Hippocampal formation (tissue), 2 donors: ENCODE data around the gene ORAI3.
A peak's percentile ranks its signal among the peaks of the same experiment; 100 is the strongest.

Experiments
- DNase-seq, 2 donors: peaks; one replicate each; lab custom pipeline; 2025; lab: John Stamatoyannopoulos, UW

ORAI3 gene

DNA sequence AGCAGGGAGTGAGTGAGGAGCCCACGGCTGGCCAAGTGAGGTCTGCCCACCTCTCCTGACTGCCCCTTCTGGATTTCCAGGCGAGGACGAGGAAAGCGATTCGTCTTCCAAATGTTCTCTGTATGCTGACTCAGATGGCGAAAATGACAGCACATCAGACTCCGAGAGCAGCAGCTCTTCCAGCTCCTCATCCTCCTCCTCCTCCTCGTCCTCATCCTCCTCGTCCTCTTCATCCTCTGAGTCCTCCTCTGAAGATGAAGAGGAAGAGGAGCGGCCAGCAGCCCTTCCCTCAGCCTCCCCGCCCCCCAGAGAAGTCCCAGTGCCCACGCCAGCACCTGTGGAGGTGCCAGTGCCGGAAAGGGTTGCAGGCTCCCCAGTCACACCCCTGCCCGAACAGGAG lies 22.4 kb downstream of the ORAI3 start:
- no peak for DNase-seq

DNA sequence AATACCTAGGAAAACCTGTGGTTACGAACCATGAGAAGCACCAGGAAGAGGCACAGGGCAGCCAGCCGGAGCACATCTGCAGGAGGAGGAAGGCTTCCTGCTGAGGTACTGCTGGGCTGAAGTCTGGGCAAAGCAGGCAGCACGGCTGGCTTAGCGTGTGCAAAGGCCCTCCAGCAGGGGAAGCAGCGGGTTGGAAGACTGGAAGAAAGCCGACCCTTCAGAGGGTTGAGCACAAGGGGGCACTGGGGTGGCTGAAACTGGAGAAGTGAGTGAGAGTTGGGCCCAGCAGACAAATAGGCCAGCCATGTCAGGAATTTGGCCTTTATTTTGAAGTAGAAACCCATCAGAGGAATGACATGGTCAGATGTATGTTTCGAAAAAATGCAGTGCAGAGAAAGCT lies 24.0 kb downstream of the ORAI3 start:
- DNase-seq: no peak

DNA sequence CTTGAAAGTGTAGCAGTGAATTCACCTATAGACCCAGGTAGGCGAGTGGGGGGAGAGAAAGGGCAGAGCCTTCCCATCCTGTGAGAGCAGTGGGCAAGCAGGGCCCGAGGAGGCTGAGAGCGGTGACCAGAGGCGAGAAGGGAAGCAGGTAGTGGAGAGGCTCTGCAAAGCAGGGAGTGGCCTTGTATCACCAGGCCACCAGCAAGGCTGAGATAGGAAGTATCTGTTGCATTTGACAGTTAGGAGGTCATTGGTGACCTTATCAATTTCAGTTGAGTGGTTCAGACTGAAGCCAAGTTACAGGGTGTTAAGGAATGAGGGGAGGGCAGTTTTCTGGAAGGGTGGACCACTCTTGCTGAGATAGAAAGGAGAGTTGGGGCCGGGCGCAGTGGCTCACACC lies 25.5 kb downstream of the ORAI3 start:
- no peak for DNase-seq

- no peak for DNase-seq
Measured at GRCh38 chr16:30976486-30976885, 27.6 kb downstream of the ORAI3 start.

- no peak for DNase-seq
Measured at GRCh38 chr16:30977502-30977901, 28.6 kb downstream of the ORAI3 start.

DNA sequence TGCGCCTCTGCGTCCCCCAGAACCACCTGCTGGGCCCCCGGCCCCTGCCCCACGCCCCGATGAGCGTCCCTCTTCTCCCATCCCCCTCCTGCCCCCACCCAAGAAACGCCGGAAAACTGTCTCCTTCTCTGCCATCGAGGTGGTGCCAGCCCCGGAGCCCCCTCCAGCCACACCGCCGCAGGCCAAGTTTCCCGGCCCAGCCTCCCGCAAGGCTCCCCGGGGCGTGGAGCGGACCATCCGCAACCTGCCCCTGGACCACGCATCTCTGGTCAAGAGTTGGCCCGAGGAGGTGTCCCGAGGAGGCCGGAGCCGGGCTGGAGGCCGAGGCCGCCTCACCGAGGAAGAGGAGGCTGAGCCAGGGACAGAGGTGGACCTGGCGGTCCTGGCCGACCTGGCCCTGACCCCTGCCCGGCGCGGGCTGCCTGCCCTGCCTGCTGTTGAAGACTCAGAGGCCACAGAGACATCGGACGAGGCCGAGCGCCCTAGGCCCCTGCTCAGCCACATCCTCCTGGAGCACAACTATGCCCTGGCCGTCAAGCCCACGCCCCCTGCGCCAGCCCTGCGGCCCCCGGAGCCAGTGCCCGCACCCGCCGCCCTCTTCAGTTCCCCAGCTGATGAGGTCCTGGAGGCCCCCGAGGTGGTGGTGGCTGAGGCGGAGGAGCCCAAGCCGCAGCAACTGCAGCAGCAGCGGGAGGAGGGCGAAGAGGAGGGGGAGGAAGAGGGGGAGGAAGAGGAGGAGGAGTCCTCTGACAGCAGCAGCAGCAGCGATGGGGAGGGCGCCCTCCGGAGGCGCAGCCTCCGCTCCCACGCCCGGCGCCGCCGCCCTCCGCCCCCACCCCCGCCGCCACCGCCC lies 30.5 kb downstream of the ORAI3 start:
- DNase-seq: no peak

DNA sequence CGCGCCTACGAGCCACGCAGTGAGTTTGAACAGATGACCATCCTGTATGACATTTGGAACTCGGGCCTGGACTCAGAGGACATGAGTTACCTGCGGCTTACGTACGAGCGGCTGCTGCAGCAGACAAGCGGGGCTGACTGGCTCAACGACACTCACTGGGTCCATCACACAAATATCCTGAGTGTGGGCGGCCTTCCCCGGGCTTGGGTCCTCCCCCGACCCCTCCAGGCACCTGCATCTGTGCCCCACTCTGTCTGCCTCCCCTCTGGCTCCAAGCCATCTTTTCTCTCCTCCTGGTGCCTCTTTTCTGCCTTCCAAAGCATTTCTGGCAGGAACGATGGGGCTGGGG lies 31.1 kb downstream of the ORAI3 start:
- no peak for DNase-seq

- DNase-seq: no peak
Measured at GRCh38 chr16:30980434-30980833, 31.6 kb downstream of the ORAI3 start.

DNA sequence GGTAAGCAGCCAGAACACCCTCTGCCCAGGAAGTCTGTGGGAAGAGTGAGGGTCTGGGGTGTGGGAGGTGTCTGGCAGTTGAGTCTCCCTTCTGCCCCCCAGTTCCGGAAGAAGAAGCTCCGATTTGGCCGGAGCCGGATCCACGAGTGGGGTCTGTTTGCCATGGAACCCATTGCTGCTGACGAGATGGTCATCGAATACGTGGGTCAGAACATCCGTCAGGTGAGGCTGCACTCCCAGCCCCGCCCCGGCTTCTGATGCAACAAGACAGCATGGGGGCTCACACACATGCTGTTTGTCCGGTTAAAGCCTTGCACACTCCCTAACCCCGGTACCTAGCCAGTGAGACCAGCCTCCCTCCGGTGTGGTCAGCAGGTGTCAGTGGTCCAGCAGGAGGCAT lies 32.1 kb downstream of the ORAI3 start:
- DNase-seq: no peak

DNA sequence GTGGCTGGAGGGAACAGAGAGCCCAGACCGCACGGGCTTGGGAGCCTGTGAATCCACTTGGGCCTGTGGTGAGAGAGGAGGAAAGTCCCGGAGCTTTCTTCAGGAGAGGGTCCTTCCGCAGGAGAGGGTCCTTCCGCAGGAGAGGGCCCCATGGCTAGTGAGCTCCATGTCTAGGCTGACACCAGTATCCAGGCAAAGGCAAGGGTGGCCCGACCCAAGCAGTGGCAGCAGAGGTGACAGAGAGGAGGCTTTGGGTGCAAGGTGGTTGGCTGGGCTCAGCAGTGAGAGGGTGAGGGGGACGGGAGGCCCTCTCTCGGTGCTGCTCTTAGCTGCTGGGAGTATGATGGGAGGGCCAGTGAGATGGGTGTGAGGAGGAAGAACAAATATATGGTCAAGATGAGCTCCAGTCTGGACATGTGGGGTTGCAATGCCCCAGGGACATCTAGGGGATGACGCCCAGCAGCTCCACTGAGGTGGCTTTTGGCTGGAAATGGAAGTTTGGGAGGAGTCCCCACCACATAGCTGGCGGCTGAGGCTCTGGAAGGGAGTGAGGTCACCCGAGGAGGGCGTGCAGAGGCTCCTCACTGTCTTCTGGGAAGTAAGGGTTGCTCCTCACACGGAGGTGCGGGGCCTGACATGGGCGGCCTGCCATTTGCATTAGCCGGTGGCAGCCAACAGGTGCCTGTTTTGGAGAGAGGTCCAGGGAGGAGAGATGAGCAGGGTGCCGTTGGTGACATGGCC lies 33.9 kb downstream of the ORAI3 start:
- no peak for DNase-seq

DNA sequence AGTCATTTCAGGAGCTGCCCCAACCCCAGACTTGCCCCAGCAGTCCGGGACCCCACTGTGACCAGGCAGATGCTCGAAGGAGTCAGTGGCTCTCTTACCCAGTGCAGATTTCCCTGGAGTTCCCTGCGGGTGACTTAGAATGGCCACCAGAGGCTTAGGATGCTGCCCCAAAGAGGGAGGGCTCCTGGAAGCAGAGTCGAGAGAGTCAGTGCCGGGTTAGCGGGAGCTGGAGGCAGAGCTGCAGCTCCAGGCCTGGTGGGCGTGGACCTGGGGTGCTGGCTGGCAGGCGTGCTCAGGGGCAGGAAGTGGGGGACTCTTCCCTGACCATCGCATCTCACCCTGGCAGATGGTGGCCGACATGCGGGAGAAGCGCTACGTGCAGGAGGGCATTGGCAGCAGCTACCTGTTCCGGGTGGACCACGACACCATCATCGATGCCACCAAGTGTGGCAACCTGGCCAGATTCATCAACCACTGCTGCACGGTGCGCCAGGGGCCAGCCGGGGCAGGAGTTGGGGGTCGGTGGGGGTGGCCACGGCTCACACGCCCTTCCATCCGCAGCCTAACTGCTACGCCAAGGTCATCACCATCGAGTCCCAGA lies 34.5 kb downstream of the ORAI3 start:
- DNase-seq: no peak

DNA sequence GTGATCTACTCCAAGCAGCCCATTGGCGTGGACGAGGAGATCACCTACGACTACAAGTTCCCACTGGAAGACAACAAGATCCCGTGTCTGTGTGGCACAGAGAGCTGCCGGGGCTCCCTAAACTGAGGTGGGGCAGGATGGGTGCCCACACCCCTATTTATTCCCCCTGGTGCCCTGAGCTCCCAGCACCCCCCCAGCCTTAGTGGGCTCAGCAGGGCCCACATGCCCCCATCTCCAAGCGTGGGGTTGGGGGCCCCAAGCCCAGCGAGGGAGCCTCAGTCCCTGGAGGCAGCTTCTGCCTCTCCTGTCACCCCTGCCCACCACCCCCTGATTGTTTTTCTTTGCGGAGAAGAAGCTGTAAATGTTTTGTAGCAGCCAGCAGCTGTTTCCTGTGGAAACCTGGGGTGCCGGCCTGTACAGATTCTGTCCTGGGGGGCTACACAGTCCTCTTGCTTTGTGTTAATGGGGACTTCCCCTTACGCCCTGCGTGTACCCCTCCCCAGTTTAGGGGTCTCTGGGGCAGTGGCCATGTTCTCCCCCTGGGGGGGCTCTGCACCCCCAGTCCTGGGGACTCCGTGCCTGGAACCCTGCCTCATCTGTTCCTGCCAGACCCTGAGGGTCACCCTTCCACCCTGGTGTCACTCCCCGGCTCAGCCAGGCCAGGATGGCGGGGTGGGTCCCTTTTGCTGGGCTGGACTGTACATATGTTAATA lies 35.2 kb downstream of the ORAI3 start:
- DNase-seq: no peak

- DNase-seq: peak; percentile 63 to 72
Measured at GRCh38 chr16:30984669-30985400, 36.0 kb downstream of the ORAI3 start, which contains the start of gene HSD3B7. HSD3B7 (plus strand) TSS chr16:30985207; CDS start chr16:30985659, 452 bp downstream.

DNA sequence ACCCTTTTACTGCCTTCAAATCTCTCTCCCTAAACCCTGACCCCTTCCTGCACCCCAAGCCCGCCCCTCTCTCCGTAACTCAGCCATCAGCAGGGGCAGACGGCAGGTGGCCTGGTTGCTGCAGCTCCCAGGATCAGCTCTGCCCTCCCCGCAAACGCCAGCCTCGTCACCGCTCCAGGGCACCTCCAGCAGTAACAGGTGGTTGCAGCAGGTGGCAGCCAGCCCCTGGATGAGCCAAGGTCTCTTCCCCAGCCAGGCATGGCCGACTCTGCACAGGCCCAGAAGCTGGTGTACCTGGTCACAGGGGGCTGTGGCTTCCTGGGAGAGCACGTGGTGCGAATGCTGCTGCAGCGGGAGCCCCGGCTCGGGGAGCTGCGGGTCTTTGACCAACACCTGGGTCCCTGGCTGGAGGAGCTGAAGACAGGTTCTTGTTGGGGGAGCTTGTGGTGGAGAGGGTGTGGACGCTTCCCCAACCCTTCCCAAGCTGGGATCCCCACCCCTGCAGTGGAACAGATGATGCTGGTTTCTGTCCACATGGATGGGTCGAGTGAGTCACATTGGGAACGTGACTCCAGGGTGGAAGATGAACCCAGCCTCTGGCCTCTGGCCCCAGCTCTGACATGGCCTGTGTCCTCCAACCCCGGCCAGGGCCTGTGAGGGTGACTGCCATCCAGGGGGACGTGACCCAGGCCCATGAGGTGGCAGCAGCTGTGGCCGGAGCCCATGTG lies 36.7 kb downstream of the ORAI3 start:
- no peak for DNase-seq

- no peak for DNase-seq
Measured at GRCh38 chr16:30986129-30986991, 37.5 kb downstream of the ORAI3 start.

DNA sequence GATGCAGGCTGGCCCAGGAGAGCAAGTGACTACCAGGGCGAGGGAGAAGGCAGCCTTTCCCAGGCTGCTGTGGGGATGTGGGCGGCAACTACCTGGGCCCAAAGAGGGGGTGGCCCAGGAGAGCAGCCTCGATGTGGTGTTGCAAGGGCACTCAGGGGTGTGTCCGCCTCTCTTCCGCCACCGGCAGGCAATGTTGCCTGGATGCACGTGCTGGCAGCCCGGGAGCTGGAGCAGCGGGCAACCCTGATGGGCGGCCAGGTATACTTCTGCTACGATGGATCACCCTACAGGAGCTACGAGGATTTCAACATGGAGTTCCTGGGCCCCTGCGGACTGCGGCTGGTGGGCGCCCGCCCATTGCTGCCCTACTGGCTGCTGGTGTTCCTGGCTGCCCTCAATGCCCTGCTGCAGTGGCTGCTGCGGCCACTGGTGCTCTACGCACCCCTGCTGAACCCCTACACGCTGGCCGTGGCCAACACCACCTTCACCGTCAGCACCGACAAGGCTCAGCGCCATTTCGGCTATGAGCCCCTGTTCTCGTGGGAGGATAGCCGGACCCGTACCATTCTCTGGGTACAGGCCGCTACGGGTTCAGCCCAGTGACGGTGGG lies 38.8 kb downstream of the ORAI3 start:
- no peak for DNase-seq

DNA sequence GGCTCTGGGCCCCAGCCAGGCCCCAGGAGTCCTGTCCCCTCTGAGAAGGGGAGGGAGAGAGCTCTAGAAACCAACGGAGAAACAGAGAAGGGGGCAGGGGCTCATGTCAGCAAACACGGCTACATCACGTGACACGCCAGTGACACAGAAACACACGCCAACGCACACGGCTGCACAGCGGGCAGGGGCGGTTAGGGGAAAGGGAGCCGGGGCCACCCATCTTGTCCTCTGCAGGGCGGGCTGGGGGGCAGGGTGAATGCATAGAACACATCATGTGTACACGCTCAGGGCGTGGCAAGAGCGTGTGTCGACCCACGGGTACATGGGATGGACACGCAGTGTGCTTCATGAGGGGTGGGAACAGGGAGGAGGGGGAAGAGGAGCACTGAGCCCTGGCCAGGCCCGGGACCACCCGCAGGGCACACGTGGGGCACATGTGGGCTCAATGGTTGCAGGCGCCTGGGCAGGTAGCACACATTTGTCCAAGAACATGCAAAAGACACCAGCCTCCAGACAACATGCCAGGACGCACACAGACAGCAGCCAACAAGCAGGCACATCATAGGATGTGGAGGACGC lies 40.7 kb downstream of the ORAI3 start:
- no peak for DNase-seq

DNA sequence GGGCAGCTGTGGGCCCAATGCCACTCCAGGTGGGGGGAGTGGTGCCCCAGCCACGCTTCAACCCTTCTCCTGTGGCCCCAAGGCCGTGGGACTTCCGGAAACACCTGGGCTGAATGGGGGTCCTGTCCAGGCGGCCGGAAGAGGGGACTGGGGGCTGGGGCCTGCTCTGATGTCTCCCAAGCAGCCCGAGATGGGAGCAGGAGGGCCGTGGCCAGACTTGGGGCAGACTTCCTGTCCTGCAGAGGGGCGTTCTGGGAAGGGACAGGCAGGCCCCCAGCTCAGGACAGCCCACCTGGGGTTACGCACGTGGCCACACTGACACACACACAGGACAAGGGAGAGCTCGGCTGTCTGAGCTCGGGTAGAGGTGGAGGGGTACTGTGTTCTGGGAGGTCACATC lies 41.2 kb downstream of the ORAI3 start:
- DNase-seq: no peak

GRCh38 chr16:30991052-30991451 lies 42.2 kb downstream of the ORAI3 start:
- DNase-seq: no peak
